Common myeloid progenitor, CD34-positive (primary cell): ENCODE results near the gene PCDH17.
A peak's percentile ranks its signal among the peaks of the same experiment; 100 is the strongest.

ENCODE experiments used
- CTCF ChIA-PET: fragments of 350-600 bp; sonication (Branson Sonifier 250); formaldehyde crosslinking; loops from one replicate; lab custom pipeline; 2021; ENCODE audit warnings: antibody characterized with exemption; lab: Charles Lee
- POLR2A ChIA-PET: fragments of 350-600 bp; sonication (Branson Sonifier 250); formaldehyde crosslinking; loops from one replicate; lab custom pipeline; 2021; ENCODE audit warnings: antibody characterized with exemption; lab: Charles Lee
- DNase-seq, 3 donors: peaks; one replicate each; pipeline versions ENCODE4 v3.0.0 to v3.0.0-alpha.2; 2013
- H3K27ac ChIP-seq, 2 experiments: 1 replicate in 1 of 2; 2 replicates in 1 of 2; pipeline ENCODE4 v1.7.0; 2013; ENCODE audit warnings: inconsistent platforms in 2 of 2, low read length in 2 of 2, mild to moderate bottlenecking in 2 of 2, low read depth in 1 of 2, moderate library complexity in 1 of 2; ENCODE audit not compliant: severe bottlenecking in 2 of 2, insufficient read depth in 1 of 2, poor library complexity in 1 of 2
- H3K27me3 ChIP-seq, 5 experiments: replicated peaks in 2 of 5; 1 replicate in 3 of 5; 2 replicates in 2 of 5; pipeline versions ENCODE4 v1.6.1 to v1.7.0; 2013; ENCODE audit warnings: low read length in 4 of 5, mild to moderate bottlenecking in 2 of 5, moderate library complexity in 2 of 5, inconsistent platforms in 1 of 5; ENCODE audit not compliant: insufficient read depth in 5 of 5, control insufficient read depth in 4 of 5
- H3K36me3 ChIP-seq, 4 experiments: 1 replicate in 2 of 4; 2 replicates in 2 of 4; pipeline versions ENCODE4 v1.6.1 to v1.7.0; 2013; ENCODE audit warnings: low read length in 3 of 4, control low read depth in 1 of 4, mild to moderate bottlenecking in 1 of 4; ENCODE audit not compliant: control insufficient read depth in 4 of 4, insufficient read depth in 4 of 4
- H3K4me1 ChIP-seq, 4 experiments: 1 replicate in 3 of 4; 2 replicates in 1 of 4; pipeline versions ENCODE4 v1.6.1 to v1.7.1; 2013; ENCODE audit warnings: low read length in 3 of 4, mild to moderate bottlenecking in 3 of 4, control low read depth in 1 of 4, inconsistent platforms in 1 of 4, moderate library complexity in 1 of 4; ENCODE audit not compliant: control insufficient read depth in 4 of 4, insufficient read depth in 4 of 4; ENCODE audit errors: control extremely low read depth in 1 of 4
- H3K4me3 ChIP-seq, 7 experiments: 1 replicate in 4 of 7; 2 replicates in 3 of 7; pipeline versions ENCODE4 v1.5.1 to v1.7.0; 2013; ENCODE audit warnings: mild to moderate bottlenecking in 7 of 7, low read length in 6 of 7, moderate library complexity in 6 of 7, inconsistent platforms in 2 of 7, low read depth in 2 of 7, control low read depth in 1 of 7; ENCODE audit not compliant: insufficient read depth in 4 of 7, control insufficient read depth in 1 of 7; ENCODE audit errors: extremely low read depth in 1 of 7
- H3K9me3 ChIP-seq, 5 experiments: 1 replicate in 4 of 5; 2 replicates in 1 of 5; pipeline versions ENCODE4 v1.6.1 to v1.7.1; 2013; ENCODE audit warnings: low read length in 4 of 5, mild to moderate bottlenecking in 2 of 5, inconsistent platforms in 1 of 5, low read depth in 1 of 5, moderate library complexity in 1 of 5; ENCODE audit not compliant: control insufficient read depth in 4 of 5, insufficient read depth in 2 of 5; ENCODE audit errors: control extremely low read depth in 1 of 5
- WGBS: methylation state at CpG from one replicate; pipeline ENCODE4 v1.1.5; 2013; ENCODE audit not compliant: insufficient coverage; 5-methylcytosine and 5-hydroxymethylcytosine counted together

Gene PCDH17

GRCh38 chr13:57630661-57631595, 616 bp upstream of the PCDH17 start:
- CTCF ChIA-PET, result no interaction called here
- H3K27ac ChIP-seq, result no peak overlapping the region
- 4% methylated on average over 22 of the region's 32 CpGs for WGBS
- peaks cover 3 to 56% (median 35%) of the 10 kb centered on the region in 4 experiments for H3K4me1 ChIP-seq
- H3K9me3 ChIP-seq, result peaks cover 0 to 9% (median 1%) of the 10 kb centered on the region in 5 experiments
- H3K27me3 ChIP-seq, result peaks cover 29 to 91% (median 55%) of the 10 kb centered on the region in 5 experiments
- H3K4me3 ChIP-seq, result peak overlapping the region in 5 of 7 experiments; percentile 59 to 79 (median 67)
- POLR2A ChIA-PET, result no interaction called here
- no peaks in the 10 kb centered on the region for H3K36me3 ChIP-seq
- DNase-seq, result peak in 2 of 3 donors; percentile 46 to 57

- peaks cover 0 to 9% (median 1%) of the 10 kb centered on the region in 5 experiments for H3K9me3 ChIP-seq
- peak in 2 of 3 donors; percentile 49 to 59 for DNase-seq
- ChIA-PET CTCF (interaction anchor here (1.2 to 3.9 kb wide), 3 partner anchors 8 to 21 kb away, joined by 3 to 13 read pairs (median 4); no protein-coding TSS in a partner anchor), POLR2A (interaction anchor here (0.5 kb wide), 1 partner anchor 1342 kb away, joined by 3 read pairs; no protein-coding TSS in a partner anchor)
- peaks cover 3 to 56% (median 35%) of the 10 kb centered on the region in 4 experiments for H3K4me1 ChIP-seq
- 6% methylated on average over 69 of the region's 70 CpGs for WGBS
- no peaks in the 10 kb centered on the region for H3K36me3 ChIP-seq
- H3K4me3 ChIP-seq, result peak overlapping the region; percentile 12 to 79 (median 59)
- peaks cover 29 to 90% (median 55%) of the 10 kb centered on the region in 5 experiments for H3K27me3 ChIP-seq
- no peak overlapping the region for H3K27ac ChIP-seq
Observed at GRCh38 chr13:57632276-57633140, 964 bp downstream of the PCDH17 start.

DNA sequence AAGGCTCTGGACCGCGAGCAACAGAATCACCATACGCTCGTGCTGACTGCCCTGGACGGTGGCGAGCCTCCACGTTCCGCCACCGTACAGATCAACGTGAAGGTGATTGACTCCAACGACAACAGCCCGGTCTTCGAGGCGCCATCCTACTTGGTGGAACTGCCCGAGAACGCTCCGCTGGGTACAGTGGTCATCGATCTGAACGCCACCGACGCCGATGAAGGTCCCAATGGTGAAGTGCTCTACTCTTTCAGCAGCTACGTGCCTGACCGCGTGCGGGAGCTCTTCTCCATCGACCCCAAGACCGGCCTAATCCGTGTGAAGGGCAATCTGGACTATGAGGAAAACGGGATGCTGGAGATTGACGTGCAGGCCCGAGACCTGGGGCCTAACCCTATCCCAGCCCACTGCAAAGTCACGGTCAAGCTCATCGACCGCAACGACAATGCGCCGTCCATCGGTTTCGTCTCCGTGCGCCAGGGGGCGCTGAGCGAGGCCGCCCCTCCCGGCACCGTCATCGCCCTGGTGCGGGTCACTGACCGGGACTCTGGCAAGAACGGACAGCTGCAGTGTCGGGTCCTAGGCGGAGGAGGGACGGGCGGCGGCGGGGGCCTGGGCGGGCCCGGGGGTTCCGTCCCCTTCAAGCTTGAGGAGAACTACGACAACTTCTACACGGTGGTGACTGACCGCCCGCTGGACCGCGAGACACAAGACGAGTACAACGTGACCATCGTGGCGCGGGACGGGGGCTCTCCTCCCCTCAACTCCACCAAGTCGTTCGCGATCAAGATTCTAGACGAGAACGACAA, 1.8 kb downstream of the PCDH17 start:
- POLR2A ChIA-PET, result interaction anchor here (0.5 kb wide), 1 partner anchor 1341 kb away, joined by 3 read pairs; no protein-coding TSS in a partner anchor
- no peak overlapping the region for H3K27ac ChIP-seq
- H3K4me3 ChIP-seq, result peak overlapping the region in 3 of 7 experiments; percentile 67 to 79 (median 73)
- CTCF ChIA-PET, result interaction anchor here (0.9 to 3.9 kb wide), 5 partner anchors 8 to 1689 kb away, joined by 3 to 13 read pairs (median 3); no protein-coding TSS in a partner anchor
- H3K36me3 ChIP-seq, result no peaks in the 10 kb centered on the region
- 9% methylated on average over 76 of the region's 77 CpGs for WGBS
- H3K4me1 ChIP-seq, result peaks cover 3 to 56% (median 35%) of the 10 kb centered on the region in 4 experiments
- peaks cover 0 to 9% (median 0%) of the 10 kb centered on the region in 5 experiments for H3K9me3 ChIP-seq
- peak in 1 of 3 donors; percentile 22 for DNase-seq
- peaks cover 22 to 86% (median 51%) of the 10 kb centered on the region in 5 experiments for H3K27me3 ChIP-seq

- no peak overlapping the region for H3K27ac ChIP-seq
- peak overlapping the region in 4 of 7 experiments; percentile 23 to 79 (median 61) for H3K4me3 ChIP-seq
- peaks cover 19 to 77% (median 46%) of the 10 kb centered on the region in 5 experiments for H3K27me3 ChIP-seq
- H3K9me3 ChIP-seq, result peaks cover 0 to 9% (median 0%) of the 10 kb centered on the region in 5 experiments
- WGBS, result 8% methylated on average over 78 of the region's 78 CpGs
- H3K36me3 ChIP-seq, result no peaks in the 10 kb centered on the region
- ChIA-PET CTCF (interaction anchor here (0.7 to 3.9 kb wide), 5 partner anchors 10 to 1688 kb away, joined by 3 to 13 read pairs (median 3); no protein-coding TSS in a partner anchor), POLR2A (no interaction called here)
- peaks cover 2 to 55% (median 34%) of the 10 kb centered on the region in 4 experiments for H3K4me1 ChIP-seq
- DNase-seq, result peak in 2 of 3 donors; percentile 53 to 58
Observed at GRCh38 chr13:57633950-57634838, 2.6 kb downstream of the PCDH17 start.

DNA sequence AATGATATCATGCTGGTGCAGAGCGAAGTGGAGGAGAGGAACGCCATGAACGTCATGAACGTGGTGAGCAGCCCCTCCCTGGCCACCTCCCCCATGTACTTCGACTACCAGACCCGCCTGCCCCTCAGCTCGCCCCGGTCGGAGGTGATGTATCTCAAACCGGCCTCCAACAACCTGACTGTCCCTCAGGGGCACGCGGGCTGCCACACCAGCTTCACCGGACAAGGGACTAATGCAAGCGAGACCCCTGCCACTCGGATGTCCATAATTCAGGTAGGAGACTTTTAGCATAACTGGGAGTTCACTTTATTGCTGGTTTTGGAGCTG, 3.3 kb downstream of the PCDH17 start:
- Histone ChIP-seq H3K36me3 (no peaks in the 10 kb centered on the region), H3K4me3 (peak overlapping the region in 4 of 7 experiments; percentile 23 to 79 (median 61)), H3K27ac (no peak overlapping the region), H3K9me3 (peaks cover 0 to 9% (median 0%) of the 10 kb centered on the region in 5 experiments), H3K4me1 (peaks cover 0 to 49% (median 28%) of the 10 kb centered on the region in 4 experiments), H3K27me3 (peaks cover 16 to 71% (median 40%) of the 10 kb centered on the region in 5 experiments)
- CTCF ChIA-PET, result interaction anchor here (0.7 to 3.9 kb wide), 3 partner anchors 10 to 23 kb away, joined by 3 to 13 read pairs (median 3); no protein-coding TSS in a partner anchor
- POLR2A ChIA-PET, result no interaction called here
- DNase-seq, result no peak
- 17% methylated on average over 7 of the region's 15 CpGs for WGBS
